Stomach smooth muscle (tissue), 2 donors: ENCODE measurements around the gene RPS6KA3.

ENCODE experiments used
- H3K27ac ChIP-seq: one replicate; pipeline ENCODE4 v1.7.0; 2013; ENCODE audit warnings: mild to moderate bottlenecking, low read length, inconsistent platforms
- H3K27me3 ChIP-seq, 2 donors: one replicate each; pipeline ENCODE4 v1.7.0; 2013; ENCODE audit warnings: low read length in 2 of 2; ENCODE audit not compliant: insufficient read depth in 2 of 2, control insufficient read depth in 1 of 2
- H3K36me3 ChIP-seq, 2 donors: one replicate each; pipeline ENCODE4 v1.7.0; 2013; ENCODE audit warnings: low read length in 2 of 2; ENCODE audit not compliant: control insufficient read depth in 2 of 2, insufficient read depth in 2 of 2
- H3K4me1 ChIP-seq: one replicate; pipeline ENCODE4 v1.7.0; 2013; ENCODE audit warnings: low read length; ENCODE audit not compliant: control insufficient read depth, insufficient read depth
- H3K4me3 ChIP-seq, 2 donors: one replicate each; pipeline ENCODE4 v1.7.0; 2013; ENCODE audit warnings: low read length in 2 of 2
- H3K9ac ChIP-seq, 2 donors: one replicate each; pipeline ENCODE4 v1.7.0; 2013; ENCODE audit warnings: low read length in 2 of 2, mild to moderate bottlenecking in 1 of 2
- H3K9me3 ChIP-seq, 2 donors: one replicate each; pipeline ENCODE4 v1.7.0; 2013; ENCODE audit warnings: low read length in 2 of 2; ENCODE audit not compliant: control insufficient read depth in 2 of 2
- donor health status: healthy.
- donor health status: Pancreatic carcinoma.

RPS6KA3 gene

DNA sequence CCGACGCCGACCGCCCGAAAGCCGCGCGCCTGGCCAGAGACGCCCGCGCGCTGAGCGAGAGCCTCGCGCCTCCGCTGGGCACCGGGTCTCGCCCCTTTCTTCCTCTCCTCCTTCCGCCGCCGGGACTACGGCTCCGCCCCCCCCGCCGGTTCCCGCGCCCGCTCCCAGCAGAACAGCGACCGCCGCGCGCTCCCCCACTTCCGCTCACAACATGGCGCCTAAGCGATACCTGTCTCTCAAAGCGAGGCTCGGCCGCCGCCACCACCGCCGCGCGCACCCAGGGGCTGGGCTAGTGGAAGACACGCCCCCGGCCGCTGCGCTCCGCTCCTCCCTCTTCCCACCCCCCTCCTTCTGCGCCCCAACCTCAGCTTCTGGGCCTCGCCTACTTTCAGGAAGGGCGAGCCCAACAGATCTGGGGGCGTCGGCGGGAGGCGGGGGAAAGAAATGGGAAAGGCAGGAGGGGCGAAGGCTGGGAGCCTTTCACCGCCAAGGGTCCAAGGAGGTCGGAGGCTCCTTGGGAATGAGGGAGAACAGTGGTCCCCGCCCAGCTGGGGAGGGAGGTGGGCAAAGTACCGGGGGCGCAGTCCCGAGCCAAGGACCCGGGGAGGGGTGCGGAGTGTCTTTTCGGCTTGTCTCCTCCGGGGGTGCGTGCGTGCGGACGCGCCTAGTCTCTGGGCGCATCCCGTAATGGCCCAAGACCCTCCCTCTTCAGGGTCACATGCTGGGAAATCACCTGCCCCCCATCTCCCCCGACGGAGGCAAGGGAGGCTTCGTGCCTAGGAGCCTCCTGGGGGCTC lies at the start of gene RPS6KA3:
RPS6KA3 (minus strand) TSS at position 100 of the 797 bp plus-strand sequence. CDS start 277 bp downstream, outside the sequence.
- Histone ChIP-seq H3K9ac (peak within 1 kb of the TSS; percentile 68 to 85), H3K4me3 (peak within 1 kb of the TSS; percentile 67 to 76), H3K4me1 (peaks cover 4% of the 10 kb centered on the region), H3K27me3 (peaks cover 0 to 2% of the 10 kb centered on the region in 2 donors), H3K36me3 (no peaks in the 10 kb centered on the region), H3K27ac (peak within 1 kb of the TSS; percentile 72), H3K9me3 (no peaks in the 10 kb centered on the region)

DNA sequence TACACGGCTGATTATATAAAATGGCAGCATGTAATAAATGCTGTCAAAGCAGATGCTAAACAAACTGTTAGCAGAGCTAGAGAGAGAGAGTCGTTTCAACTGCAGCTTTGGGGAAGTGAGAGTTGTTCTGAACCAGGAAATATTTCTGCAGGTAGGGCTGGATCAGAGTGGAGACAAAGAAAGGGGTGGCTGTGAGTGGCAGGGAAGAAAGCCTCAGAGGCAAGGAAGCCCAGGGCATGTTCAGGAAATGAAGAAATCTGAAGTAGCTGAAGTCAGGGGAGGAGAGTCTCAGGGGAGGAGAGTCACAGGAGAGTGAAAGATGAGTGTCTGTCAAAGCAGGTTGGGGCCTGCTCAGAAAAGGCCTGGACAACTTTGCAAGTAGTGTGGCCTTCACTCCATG lies 48.4 kb upstream of the RPS6KA3 start:
- no peak overlapping the region for H3K4me3 ChIP-seq
- no peaks in the 10 kb centered on the region for H3K36me3 ChIP-seq
- H3K9me3 ChIP-seq: no peaks in the 10 kb centered on the region
- no peak overlapping the region for H3K9ac ChIP-seq
- H3K27me3 ChIP-seq: peaks cover 0 to 2% of the 10 kb centered on the region in 2 donors
- H3K27ac ChIP-seq: no peak overlapping the region
- no peaks in the 10 kb centered on the region for H3K4me1 ChIP-seq

DNA sequence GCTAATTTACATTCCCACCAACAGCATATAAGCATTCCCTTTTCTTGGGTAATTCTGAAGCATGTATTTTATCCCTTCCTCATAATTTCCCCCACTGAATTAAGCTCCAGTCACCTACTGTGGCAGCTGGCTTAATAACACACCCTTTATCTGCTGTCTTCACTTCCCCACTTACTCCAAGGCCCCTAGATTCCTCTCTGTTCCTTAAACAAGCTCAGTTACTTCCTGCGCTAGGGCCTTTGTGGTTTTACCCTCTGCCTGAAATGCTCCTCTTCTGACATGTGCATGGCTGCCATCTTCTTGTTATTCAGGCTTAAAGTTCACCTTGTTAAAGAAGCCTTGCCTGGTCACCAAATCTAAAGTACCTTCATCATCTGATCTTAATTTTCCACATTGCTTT lies 47.2 kb upstream of the RPS6KA3 start:
- Histone ChIP-seq H3K27me3 (peaks cover 0 to 2% of the 10 kb centered on the region in 2 donors), H3K4me3 (no peak overlapping the region), H3K27ac (no peak overlapping the region), H3K36me3 (no peaks in the 10 kb centered on the region), H3K9me3 (no peaks in the 10 kb centered on the region), H3K9ac (no peak overlapping the region), H3K4me1 (no peaks in the 10 kb centered on the region)

DNA sequence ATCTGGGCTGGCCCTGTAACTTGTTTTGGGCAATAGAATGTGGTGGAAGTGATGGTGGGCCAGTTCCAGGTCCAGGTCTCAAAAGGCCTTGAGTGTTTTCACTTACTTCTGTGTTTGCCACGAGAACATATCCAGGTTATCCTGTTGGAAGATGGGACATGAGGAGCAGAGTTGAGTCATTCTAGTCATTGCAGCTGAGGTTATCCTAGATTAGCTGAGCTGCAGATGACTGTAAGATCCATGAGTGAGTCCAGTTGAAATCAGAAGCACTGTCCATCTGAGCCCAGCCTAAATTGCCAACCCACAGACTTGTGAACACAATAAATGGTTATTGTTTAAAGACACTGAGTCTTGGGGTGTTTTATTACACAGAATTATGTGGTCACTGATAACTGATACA lies 45.3 kb upstream of the RPS6KA3 start:
- H3K4me1 ChIP-seq: no peaks in the 10 kb centered on the region
- H3K9me3 ChIP-seq: no peaks in the 10 kb centered on the region
- H3K36me3 ChIP-seq: no peaks in the 10 kb centered on the region
- H3K4me3 ChIP-seq: no peak overlapping the region
- H3K27ac ChIP-seq: no peak overlapping the region
- H3K27me3 ChIP-seq: peaks cover 0 to 2% of the 10 kb centered on the region in 2 donors
- H3K9ac ChIP-seq: no peak overlapping the region

DNA sequence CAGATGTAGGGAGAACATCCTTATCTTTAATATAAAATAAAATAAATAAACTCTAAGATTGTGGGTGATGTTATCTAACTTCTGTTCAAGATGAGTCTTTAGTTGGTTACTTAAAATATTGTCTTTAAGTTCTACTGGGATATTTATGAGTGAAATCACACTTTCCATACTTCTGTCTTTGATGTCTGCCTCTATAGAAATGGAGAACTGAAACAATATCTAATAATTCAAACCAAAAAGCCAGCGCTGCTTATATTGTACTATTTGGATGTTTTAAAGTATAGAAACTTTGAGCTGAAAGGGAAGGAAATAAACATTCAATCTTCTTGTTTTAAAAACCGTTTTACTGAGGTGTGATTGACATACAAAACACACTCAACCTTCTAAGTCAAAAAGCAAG lies 44.8 kb upstream of the RPS6KA3 start:
- Histone ChIP-seq H3K4me1 (no peaks in the 10 kb centered on the region), H3K9me3 (no peaks in the 10 kb centered on the region), H3K9ac (no peak overlapping the region), H3K27ac (no peak overlapping the region), H3K4me3 (no peak overlapping the region), H3K36me3 (no peaks in the 10 kb centered on the region), H3K27me3 (peaks cover 0 to 2% of the 10 kb centered on the region in 2 donors)

DNA sequence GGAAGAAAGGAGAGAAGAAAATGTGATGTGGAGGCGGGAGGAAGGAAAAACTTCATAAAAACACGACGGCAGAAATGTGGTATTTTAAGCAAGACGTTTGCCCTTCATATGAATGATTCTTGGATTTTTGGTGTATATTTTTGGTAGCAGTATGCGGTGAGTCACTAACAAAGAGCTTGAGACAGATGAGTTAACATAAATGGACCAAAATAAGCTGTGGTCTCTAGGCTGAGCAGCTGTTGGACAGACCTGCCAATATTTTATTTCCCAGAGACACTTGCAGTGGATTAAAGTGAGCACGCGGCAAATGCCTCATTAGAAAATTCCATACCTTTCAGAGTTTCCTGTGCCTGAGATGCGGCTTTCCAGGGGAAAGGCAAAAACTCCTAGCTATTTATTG lies 43.1 kb upstream of the RPS6KA3 start:
- peaks cover 0 to 2% of the 10 kb centered on the region in 2 donors for H3K27me3 ChIP-seq
- H3K9ac ChIP-seq: no peak overlapping the region
- H3K4me1 ChIP-seq: no peaks in the 10 kb centered on the region
- no peak overlapping the region for H3K4me3 ChIP-seq
- H3K9me3 ChIP-seq: no peaks in the 10 kb centered on the region
- H3K27ac ChIP-seq: no peak overlapping the region
- H3K36me3 ChIP-seq: no peaks in the 10 kb centered on the region

DNA sequence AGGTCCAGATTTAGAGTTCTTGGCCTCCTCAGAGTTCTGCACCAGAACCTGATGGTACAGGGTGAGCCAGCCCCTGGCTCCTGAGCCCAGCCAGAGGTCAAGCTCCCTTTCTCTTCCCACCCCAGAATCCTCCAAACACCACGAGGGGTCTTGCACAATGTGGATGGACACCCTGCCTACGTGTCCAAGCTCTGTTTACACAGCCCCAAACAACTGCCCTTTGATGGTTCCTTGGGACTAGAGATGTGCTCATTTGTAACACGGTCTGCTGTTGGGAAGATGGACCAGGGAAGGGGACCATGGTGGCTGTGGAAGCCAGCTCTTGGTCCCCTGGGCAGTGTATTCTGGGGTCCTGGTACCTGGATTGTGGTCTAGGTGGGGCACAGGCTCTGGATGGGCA lies 40.0 kb upstream of the RPS6KA3 start:
- no peaks in the 10 kb centered on the region for H3K4me1 ChIP-seq
- peaks cover 0 to 2% of the 10 kb centered on the region in 2 donors for H3K27me3 ChIP-seq
- H3K36me3 ChIP-seq: no peaks in the 10 kb centered on the region
- no peak overlapping the region for H3K9ac ChIP-seq
- H3K9me3 ChIP-seq: no peaks in the 10 kb centered on the region
- no peak overlapping the region for H3K4me3 ChIP-seq
- H3K27ac ChIP-seq: no peak overlapping the region

DNA sequence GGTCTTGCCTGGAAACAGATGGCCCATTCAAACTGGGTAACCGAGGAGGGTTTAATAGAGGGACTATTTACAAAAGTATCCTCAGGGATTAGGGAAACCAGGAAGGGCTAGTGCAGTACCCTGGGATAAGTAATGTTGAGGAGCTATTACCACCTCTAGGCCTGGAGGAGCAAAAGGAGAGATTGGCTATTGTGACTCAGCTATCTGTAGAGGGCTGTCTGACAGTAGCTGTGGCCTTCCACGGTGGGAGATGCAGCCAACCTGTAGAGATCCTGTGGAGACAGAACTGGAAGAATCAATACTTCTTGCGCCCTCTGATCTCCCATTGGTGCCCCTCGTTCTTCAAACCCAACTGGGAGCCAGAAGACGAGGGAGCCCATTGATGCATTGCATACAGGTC lies 34.1 kb upstream of the RPS6KA3 start:
- Histone ChIP-seq H3K9me3 (no peaks in the 10 kb centered on the region), H3K4me3 (no peak overlapping the region), H3K9ac (no peak overlapping the region), H3K4me1 (no peaks in the 10 kb centered on the region), H3K27ac (no peak overlapping the region), H3K36me3 (no peaks in the 10 kb centered on the region), H3K27me3 (no peaks in the 10 kb centered on the region)

DNA sequence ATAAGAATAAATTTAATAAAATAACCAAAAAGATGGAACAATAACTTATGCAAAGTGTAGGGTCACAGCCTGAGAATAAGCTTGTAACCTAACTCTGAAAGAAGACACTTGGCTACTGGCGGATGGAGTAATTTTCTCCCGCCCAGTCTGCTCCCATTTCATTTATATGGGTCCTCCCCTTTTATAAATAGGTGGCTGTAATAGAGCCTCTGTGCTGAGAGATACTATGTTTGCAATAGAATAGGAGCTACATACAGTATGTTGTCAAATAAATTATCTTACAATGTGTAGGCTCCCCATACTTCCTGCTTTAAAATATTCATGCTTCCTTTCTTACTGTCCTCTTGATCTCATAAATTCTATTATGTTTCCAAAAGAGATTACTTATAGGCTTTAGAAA lies 28.2 kb upstream of the RPS6KA3 start:
- Histone ChIP-seq H3K27ac (no peak overlapping the region), H3K9me3 (no peaks in the 10 kb centered on the region), H3K9ac (no peak overlapping the region), H3K27me3 (no peaks in the 10 kb centered on the region), H3K36me3 (no peaks in the 10 kb centered on the region), H3K4me1 (no peaks in the 10 kb centered on the region), H3K4me3 (no peak overlapping the region)

DNA sequence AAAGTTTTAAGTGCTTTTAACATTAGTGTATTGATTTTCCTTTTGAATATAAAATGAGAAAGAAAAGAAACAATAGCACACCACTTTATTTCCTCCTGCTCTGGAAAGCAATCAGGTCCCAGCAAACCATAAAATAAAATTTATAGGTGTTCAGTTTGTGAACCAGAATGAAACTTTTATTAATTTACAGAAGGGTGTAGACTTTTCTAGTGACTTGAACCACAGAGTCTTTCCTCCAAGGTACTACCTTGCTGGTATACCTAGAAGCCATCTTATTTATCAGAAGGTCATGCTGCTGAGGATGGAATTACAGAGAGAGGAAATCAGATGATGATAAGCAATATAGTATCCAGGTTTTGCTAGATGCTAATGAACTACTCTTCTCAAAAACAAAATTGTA lies 27.6 kb upstream of the RPS6KA3 start:
- H3K4me3 ChIP-seq: no peak overlapping the region

DNA sequence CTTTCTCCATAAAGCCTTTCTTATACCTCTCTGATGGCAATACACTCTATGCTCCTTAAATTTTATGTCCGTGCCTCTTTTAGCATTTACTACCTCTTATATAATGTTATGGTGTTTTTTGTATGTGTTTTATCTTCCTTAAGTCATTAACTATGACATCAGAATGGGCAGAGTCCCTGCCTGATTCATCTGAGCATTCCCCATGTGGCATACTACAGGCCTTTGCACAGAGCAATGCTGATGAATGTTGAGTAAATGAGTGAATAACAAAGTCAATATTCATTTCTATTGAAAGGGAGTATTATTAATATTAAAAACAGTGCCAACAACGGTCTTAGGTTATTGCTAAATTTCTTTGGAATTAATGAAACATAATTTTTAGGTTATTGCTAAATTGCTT lies 18.8 kb upstream of the RPS6KA3 start:
- no peaks in the 10 kb centered on the region for H3K36me3 ChIP-seq
- no peak overlapping the region for H3K9ac ChIP-seq
- no peaks in the 10 kb centered on the region for H3K27me3 ChIP-seq
- H3K4me1 ChIP-seq: no peaks in the 10 kb centered on the region
- H3K9me3 ChIP-seq: peaks cover 0 to 10% of the 10 kb centered on the region in 2 donors
- no peak overlapping the region for H3K4me3 ChIP-seq
- H3K27ac ChIP-seq: no peak overlapping the region

More for the DNA sequence above, 27.6 kb upstream of the RPS6KA3 start:
- no peaks in the 10 kb centered on the region for H3K27me3 ChIP-seq
- no peaks in the 10 kb centered on the region for H3K36me3 ChIP-seq
- no peaks in the 10 kb centered on the region for H3K4me1 ChIP-seq
- H3K9me3 ChIP-seq: no peaks in the 10 kb centered on the region
- no peak overlapping the region for H3K9ac ChIP-seq
- no peak overlapping the region for H3K27ac ChIP-seq
